DMS79 (cell line): ENCODE measurements around the gene CSAD.
"Not testable (repeated sequence)": the region's sequence is repeated elsewhere in the genome, so short reads cannot be mapped to it uniquely, and the experiment has no call there.

Source experiments
- DNase-seq: peaks from one replicate; lab custom pipeline; 2025; lab: John Stamatoyannopoulos, UW

The CSAD gene

DNA sequence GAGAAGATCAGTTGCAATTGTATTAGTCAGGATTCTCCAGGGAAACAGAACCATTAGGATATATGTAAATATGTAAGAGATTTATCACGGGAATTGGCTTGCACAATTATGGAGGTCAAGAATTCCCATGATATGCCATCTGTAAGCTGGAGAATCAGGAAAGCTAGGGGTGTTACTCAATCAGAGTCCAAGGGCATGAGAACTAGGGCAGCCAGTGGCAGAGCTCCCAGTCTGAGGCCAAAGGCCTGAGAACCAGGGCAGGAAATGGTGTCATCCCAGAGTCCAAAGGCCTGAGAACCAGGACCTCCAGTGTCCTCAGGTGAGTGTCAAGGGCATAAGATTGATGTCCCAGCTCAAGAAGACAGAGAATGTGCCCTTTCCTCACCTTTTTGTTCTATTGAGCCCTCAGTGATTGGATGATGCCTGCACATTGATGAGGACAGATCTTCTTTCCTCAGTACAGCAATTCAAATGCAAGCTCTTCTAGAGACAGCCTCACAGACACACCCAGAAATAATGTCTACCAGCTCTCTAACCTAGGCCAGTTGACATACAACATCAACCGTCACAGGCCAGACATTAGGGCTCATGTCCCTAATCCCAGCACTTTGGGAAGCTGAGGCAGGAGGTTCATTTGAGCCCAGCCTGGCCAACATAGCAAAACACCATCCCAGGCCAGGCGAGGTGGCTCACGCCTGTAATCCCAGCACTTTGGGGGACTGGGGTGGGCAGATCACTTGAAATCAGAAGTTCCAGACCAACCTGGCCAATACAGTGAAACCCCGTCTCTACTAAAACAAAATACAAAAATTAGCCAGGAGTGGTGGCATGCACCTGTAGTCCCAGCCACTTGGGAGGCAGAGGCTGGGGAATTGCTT lies 35.1 kb downstream of the CSAD start:
- no peak for DNase-seq

DNA sequence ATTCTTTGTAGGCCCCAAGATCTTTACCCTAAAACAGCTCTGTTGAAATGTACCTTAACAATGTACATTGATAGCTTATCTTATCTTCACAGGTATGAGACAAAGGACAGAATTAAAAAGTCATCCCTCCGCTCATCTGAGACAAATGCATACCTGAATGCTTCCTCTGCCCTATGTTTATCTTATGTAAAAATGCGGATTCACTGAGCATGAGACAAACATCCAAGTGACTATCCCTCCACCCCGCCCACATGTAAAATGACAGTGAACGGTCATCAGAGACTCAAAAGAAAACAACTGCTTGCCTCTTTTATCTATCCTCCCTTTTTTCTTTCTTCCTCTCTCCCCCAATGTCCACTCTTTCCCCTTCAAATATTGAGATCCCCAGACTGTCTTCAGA lies 37.4 kb downstream of the CSAD start:
- DNase-seq, result no peak

DNA sequence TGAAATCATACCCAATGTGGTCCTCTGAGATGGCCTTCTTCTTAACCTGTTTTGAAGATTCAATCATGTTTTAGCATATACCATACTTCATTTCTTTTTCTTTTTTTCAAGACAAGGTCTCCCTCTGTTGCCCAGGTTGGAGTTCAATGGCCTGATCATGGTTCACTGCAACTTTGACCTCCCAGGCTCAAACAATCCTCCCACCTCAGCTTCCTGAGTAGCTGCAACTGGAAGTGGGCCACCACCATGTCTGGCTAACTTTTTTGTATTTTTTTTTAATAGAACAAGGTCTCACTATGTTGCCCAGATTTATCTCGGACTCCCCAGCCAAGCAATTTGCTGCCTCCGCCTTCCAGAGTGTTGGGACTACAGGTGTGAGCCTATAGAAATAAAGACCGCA lies 47.0 kb downstream of the CSAD start:
- no peak for DNase-seq

DNA sequence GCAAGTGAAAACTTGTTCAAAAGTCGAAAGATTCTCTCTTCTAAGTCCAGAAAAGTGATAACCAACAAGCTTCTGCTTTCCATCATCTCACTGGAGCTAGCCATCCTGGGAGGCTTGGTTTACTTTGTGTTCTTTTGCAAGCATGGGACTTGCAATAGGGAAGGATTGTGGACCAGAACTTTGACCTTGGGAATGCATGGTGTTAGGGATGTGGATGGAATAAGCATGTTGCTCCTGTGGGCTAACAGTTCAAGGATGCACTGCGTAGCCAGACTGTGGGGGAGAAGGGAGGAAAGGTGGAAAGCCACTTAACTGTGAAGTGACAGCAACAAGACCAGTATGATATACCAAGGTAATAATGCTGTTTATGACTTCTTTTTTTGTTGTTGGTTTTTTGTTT lies 48.9 kb downstream of the CSAD start:
- DNase-seq, result no peak

- DNase-seq, result no peak
These were observed 51.8 kb downstream of the CSAD start for GRCh38 chr12:53128780-53129569.

- no peak for DNase-seq
These were observed 53.6 kb downstream of the CSAD start for GRCh38 chr12:53127169-53127568.

DNA sequence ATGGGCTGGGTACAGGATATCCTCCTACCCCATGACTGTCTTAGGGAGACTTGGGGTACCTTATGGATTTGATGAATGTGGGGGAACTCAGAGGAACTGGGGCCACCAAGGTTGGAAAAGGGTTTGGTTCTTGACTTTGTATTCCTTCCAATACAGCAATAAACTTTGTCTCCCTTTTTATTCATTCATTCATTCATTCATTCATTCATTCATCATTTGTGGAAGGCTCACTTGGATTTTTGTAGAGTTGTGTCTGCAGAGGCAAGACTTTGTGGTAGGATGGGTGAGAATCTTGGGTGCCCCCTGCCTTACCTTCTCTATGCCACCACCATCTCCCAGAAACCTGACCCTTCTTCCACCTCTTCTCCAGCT lies 56.4 kb downstream of the CSAD start:
- DNase-seq, result no peak

GRCh38 chr12:53123578-53124351 lies 57.0 kb downstream of the CSAD start:
- no peak for DNase-seq

DNA sequence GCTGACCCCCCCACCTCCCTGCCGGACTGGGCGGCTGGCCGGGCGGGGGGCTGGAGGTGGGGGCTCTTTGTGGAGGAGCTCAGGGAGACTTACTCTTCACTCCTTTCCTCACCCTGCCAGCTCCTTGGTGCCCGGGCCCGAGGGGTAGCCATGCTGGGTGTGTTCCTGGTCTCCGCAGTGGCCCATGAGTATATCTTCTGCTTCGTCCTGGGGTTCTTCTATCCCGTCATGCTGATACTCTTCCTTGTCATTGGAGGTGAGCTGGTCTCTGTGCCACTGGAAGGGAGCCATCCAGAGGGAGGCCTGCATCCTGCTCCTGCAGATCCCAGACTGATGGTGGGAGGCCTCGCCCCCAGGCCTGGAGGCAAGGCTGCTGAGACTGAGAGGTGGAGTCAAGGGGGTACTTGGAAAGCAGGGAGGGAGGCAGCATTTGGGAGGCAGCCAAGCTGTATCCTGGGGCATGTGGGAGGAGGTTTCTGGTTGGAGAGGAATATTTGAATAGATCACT lies 57.7 kb downstream of the CSAD start:
- DNase-seq, result peak; percentile 5

DNA sequence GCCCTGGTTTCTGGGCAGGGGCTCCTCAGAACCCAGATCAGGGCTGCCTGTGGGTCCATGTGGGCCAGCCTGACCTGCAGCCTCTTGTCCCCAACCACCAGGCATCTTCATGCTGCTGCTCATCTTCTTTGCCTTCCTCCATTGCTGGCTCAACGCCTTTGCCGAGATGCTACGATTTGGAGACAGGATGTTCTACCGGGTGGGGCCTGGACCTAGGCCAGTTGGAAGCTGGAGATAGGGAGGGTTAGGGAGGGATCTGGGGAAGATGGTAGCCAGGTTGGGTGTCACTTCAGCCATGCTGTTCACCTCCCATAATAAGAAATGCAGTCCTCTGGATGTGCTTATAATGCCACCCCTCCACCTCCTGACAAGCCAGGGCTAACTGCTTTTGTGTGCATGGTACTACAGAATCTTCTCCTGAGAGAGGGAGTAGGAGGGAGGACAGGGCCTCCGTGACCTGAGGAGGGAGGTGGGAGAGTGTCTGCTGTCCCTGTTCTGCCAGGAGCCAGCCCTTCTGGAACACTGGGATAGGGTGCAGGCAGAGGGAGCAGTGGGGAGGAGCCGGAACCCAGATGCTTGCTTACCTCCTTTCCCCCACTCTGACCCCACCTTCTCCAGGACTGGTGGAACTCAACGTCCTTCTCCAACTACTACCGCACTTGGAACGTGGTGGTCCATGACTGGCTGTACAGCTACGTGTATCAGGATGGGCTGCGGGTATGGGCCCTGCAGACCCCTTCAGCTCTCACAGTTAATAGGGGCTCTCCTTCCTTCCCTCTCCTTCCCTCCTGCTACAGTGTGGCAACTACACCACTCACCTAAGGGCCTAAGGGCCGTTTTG lies 59.8 kb downstream of the CSAD start:
- DNase-seq, result no peak

DNA sequence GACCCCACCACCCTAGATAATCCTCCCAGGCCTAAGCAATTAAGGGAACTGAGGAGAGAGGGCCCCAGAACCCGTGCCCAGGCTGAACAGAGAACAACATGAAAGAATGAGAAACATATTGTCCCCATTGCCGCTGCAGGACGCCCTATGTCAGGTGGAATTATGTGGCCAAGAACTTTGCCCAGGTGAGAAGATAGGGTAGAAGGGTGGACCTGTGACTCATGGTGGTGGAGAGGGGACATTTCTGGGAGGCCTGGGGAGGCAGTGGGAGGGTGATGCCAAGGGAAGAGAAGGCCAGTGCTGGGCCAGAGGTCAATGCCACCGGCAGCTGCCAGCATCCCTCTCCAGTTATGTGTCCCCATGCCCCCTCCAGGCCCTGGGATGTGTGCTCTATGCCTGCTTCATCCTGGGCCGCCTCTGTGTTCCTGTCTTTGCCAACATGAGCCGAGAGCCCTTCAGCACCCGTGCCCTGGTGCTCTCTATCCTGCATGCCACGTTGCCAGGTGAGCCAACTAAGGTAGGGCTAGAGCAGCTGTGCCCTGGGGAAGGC lies 61.9 kb downstream of the CSAD start:
- DNase-seq, result no peak

- DNase-seq, result peak; percentile 70
These were observed 64.7 kb downstream of the CSAD start for GRCh38 chr12:53115891-53116648.

DNA sequence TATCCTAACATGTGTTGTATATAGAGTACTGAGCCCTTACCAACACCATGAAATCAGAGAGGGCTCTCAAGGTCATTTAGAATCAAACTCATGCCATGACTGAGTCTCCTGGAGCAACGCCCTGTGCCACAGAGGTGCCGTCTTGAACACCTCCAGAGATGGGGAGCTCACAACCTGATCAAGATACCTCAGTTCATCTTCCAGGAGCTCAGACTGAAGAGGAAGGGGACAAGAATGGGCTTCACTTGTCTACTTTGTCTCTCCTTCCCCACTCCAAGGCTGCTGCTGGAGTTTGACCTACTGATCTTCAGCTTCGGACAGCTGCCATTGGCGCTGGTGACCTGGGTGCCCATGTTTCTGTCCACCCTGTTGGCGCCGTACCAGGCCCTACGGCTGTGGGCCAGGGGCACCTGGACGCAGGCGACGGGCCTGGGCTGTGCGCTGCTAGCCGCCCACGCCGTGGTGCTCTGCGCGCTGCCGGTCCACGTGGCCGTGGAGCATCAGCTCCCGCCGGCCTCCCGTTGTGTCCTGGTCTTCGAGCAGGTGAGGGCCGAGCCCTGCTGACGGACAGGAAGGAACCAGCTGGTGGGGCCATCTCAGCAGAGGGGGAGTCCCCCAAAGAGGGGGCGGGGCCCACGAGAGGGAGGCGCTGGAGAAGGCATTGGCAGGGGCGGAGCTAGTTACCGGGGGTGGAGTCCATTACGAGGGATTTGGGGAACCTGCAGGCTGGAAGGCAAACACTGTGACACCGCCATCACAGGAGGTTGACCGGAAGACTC lies 65.4 kb downstream of the CSAD start:
- DNase-seq, result no peak

- DNase-seq, result no peak
These were observed 66.8 kb downstream of the CSAD start for GRCh38 chr12:53113951-53114350.

DNA sequence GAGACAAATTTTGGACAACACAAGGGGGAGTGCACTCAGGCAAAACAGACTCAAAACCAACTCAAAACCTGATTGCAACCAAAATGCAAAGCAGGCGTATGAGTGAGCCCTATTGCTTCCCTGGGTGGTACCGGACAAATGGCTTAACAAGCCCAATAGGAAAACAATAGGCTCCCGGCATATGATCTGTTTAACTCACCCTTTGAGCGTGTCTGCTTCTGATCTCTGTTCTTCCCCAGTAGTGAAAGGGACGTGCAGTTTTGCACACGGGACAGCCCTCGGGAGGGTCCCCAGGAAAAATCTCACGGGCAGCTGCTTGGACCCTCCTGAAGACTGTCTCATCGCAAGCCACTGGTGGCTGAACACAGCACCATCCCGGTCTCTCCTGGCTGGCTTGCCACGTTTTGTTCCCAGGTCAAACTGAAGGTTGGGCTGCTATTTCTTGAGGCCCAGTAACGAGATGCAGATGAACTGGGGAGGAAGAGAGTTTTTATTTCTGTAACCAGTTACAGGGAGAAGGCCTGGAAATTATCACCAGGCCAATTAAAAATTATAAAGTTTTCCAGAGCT lies 67.5 kb downstream of the CSAD start:
- DNase-seq, result no peak

GRCh38 chr12:53112431-53112830 lies 68.3 kb downstream of the CSAD start:
- DNase-seq, result not testable (repeated sequence)
